Measurements from ENCODE around the gene CYGB.
A peak's percentile ranks its signal among the peaks of the same experiment; 100 is the strongest.
"Not testable (repeated sequence)": the region's sequence is repeated elsewhere in the genome, so short reads cannot be mapped to it uniquely, and the experiment has no call there.

Gene CYGB

DNA sequence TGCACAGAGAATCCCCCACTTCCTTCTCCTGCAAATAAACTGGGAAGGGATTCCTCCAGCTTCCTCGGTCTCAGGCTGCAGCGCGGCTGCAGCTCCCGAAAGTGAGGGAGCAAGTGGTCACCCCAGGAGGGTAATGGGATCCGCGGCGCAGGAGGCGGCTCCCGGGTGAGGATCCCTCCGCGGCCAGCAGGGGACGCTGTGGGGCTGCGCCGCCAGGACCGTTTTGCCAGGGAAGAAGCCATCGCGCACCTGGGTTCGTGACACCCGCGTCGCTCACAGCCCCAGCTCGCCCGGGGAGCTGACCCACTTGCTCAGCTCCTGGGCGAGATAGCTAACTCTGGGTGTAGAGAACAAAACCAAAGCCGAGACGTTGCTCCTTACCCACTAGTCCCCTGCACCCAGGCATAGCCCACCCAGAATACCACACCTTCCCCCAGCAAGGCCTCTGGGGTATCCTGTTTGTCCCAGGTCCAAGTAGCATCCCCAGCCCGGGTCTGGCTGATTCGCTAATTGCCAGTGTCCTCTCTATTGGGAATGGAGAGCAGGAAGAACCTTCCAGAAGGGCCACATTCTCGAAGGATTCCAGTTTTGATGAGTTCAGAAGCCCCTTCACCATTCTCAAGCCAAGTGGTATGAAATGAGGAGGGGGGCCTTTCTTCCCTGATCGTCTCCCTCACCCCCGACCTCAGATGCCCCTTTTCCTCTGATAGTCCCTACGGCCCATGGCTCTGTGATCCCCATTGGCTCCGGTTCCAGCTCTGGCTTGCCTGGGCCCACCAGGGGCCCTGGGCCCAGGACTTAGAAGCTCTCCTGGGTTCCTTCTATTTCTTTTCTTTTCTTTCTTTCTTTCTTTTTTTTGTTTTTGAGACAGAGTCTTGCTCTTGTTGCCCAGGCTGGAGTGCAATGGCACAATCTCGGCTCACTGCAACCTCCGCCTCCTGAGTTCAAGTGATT lies 14.1 kb downstream of the CYGB start:
- Mint-ChIP-seq H3K4me1 (peaks cover 22% of the 10 kb centered on the region), H3K4me3 (peak overlapping the region; percentile 44)
- peak; percentile 85 to 89 for DNase-seq (ENCODE audit: low spot score in 2 of 2)

DNA sequence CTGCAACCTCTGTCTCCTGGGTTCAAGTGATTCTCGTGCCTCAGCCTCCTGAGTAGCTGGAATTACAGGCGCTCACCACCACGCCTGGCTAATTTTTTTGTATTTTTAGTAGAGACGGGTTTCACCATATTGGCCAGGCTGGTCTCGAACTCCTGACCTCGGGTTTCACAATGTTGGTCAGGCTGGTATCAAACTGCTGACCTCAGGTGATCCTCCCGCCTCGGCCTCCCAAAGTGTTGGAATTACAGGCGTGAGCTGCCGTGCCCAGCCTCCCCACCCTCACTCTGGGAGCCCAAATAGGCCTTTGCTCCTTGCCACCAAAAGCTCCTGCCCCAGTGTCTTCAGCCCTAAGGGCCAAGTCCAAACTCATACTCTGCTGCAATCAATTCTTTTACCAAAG lies 15.8 kb downstream of the CYGB start:
- peaks cover 17% of the 10 kb centered on the region for H3K4me1 Mint-ChIP-seq
- not testable (repeated sequence) for H3K9me3 Mint-ChIP-seq; H3K27me3 Mint-ChIP-seq; H3K4me3 Mint-ChIP-seq; H3K27ac Mint-ChIP-seq; H3K36me3 Mint-ChIP-seq; DNase-seq (ENCODE audit: low spot score in 2 of 2); ATAC-seq (ENCODE audit: low read depth)

More for the DNA sequence above, 14.1 kb downstream of the CYGB start:
- peaks cover 7% of the 10 kb centered on the region for H3K27me3 Mint-ChIP-seq
- ATAC-seq (ENCODE audit: low read depth) = peak; percentile 53
- H3K9me3 Mint-ChIP-seq = no peaks in the 10 kb centered on the region
- no peak overlapping the region for H3K27ac Mint-ChIP-seq
- H3K36me3 Mint-ChIP-seq = no peaks in the 10 kb centered on the region

- H3K27ac Mint-ChIP-seq = no peak overlapping the region
Measured at GRCh38 chr17:76521262-76521661, 16.2 kb downstream of the CYGB start.

DNA sequence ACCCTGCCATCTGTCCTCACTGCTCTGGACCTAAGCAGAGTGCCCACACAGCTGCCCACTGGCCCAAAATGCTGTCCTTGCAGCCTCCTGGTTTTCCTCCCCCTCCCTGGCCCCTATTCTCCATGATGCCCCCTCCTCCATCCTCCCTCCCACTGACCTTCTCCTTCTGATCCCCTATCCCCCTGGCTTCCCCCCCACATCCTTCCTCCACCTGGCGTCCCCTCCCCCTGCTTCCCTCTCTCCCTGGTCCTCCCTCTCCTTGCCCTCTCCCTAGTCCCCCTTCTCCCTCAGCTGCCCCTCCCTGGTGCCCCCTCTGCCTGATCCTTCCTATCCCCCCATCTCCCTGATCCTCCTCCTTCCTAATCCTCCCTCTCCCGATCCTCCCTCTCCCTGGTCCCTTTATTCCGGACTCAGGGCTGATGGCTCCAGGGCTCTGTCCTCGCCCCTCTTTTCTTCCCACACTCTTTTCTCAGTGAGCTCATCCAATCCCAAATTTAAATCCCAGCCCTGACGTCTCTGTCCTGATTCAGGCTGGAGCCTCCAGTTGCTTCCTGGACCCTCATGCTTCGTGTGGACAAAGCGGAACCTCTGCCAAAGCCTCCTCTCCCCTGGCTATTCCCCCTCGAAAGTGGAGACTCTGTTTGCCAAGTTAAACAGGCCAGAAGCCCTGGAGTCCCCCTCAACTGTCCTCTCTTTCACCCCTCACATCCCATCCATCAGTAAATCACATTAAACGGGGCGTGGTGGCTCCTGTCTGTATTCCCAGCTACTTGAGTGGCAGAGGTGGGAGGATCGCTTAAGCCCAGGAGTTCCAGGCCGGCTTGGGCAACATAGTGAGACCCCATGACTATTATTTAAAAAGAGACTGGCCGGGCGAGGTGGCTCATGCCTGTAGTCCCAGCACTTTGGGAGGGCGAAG lies 18.2 kb downstream of the CYGB start:
- no peaks in the 10 kb centered on the region for H3K36me3 Mint-ChIP-seq
- no peak overlapping the region for H3K4me3 Mint-ChIP-seq

More at GRCh38 chr17:76521262-76521661, 16.2 kb downstream of the CYGB start:
- Mint-ChIP-seq H3K9me3 (no peaks in the 10 kb centered on the region), H3K27me3 (peaks cover 7% of the 10 kb centered on the region), H3K4me3 (no peak overlapping the region), H3K4me1 (peaks cover 17% of the 10 kb centered on the region), H3K36me3 (no peaks in the 10 kb centered on the region)
- DNase-seq (ENCODE audit: low spot score in 2 of 2) (no peak), ATAC-seq (ENCODE audit: low read depth) (no peak)

DNA sequence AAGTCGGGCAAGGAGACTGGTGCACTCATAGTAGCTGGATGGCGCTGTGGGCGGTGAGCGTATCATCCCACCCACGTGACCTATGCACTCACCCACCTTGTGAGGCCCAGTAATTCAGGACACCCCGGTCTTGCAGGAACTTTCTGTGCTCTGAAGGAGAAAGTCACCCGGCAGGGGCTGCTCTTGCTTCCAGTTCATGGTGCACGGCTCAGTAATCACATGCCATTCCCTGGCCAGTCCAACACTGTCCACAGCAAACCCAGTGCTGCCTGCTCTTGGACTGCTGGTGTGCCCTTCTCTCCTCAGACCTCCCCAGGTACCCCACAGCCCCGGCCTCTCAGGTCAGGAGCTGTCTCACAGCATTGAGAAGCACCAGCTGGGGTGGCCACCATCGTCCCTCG lies 19.9 kb downstream of the CYGB start:
- Mint-ChIP-seq H3K4me1 (peaks cover 13% of the 10 kb centered on the region), H3K27ac (no peak overlapping the region), H3K4me3 (no peak overlapping the region), H3K9me3 (no peaks in the 10 kb centered on the region), H3K27me3 (peaks cover 7% of the 10 kb centered on the region), H3K36me3 (no peaks in the 10 kb centered on the region)
- no peak for ATAC-seq (ENCODE audit: low read depth)
- no peak for DNase-seq (ENCODE audit: low spot score in 2 of 2)

More for the DNA sequence above, 18.2 kb downstream of the CYGB start:
- Mint-ChIP-seq H3K4me1 (peaks cover 19% of the 10 kb centered on the region), H3K9me3 (no peaks in the 10 kb centered on the region), H3K27me3 (peaks cover 7% of the 10 kb centered on the region), H3K27ac (no peak overlapping the region)
- ATAC-seq (ENCODE audit: low read depth) (no peak), DNase-seq (ENCODE audit: low spot score in 2 of 2) (no peak)

DNA sequence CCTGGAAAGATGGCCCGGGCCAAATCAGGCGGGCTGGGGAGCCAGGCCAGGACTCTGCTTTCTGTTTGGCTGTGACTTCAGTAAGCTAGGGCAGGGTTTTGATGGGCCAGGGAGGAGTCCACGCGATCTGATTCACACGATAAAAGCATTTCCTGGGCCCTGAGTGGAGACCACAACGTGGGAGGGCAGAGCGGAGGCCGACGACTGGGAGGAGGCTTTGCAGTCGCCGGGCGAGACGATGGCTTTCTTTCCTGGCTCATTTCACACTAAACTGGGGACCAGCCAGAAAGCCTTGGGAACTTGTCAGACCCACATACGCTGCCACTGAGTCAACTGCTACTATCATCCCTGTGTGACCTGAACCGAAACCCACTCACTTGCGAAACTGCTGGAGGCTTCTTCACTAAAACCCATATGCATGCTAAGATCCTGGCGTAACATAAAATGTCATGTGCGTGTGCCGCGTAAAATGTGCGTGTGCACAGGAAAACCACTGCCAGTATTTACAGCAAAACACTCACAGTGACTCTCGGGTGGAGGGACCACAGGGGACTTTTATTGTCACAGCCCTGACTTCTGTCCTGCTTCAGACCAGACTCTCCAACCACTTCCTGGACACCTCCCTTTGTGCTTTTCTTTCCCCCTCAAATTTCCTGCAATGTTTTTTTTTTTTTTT lies 22.1 kb downstream of the CYGB start:
- Mint-ChIP-seq H3K36me3 (no peaks in the 10 kb centered on the region), H3K4me1 (peaks cover 13% of the 10 kb centered on the region), H3K27me3 (peaks cover 3% of the 10 kb centered on the region), H3K4me3 (peak overlapping the region; percentile 60), H3K9me3 (no peaks in the 10 kb centered on the region), H3K27ac (peak overlapping the region; percentile 96)
- ATAC-seq (ENCODE audit: low read depth) (peak; percentile 85), DNase-seq (ENCODE audit: low spot score in 2 of 2) (peak in 1 of 2 donors; percentile 54)

GRCh38 chr17:76514355-76514754 lies 23.2 kb downstream of the CYGB start:
- not testable (repeated sequence) for DNase-seq (ENCODE audit: low spot score in 2 of 2); H3K36me3 Mint-ChIP-seq; H3K9me3 Mint-ChIP-seq; ATAC-seq (ENCODE audit: low read depth); H3K27me3 Mint-ChIP-seq
- H3K4me3 Mint-ChIP-seq = peak overlapping the region; percentile 51
- peaks cover 13% of the 10 kb centered on the region for H3K4me1 Mint-ChIP-seq
- peak overlapping the region; percentile 96 for H3K27ac Mint-ChIP-seq

GRCh38 chr17:76513306-76513692 lies 24.2 kb downstream of the CYGB start:
- Mint-ChIP-seq H3K9me3 (no peaks in the 10 kb centered on the region), H3K4me1 (peaks cover 10% of the 10 kb centered on the region), H3K27ac (peak overlapping the region; percentile 96), H3K27me3 (no peaks in the 10 kb centered on the region), H3K36me3 (no peaks in the 10 kb centered on the region), H3K4me3 (no peak overlapping the region)
- DNase-seq (ENCODE audit: low spot score in 2 of 2) = no peak
- no peak for ATAC-seq (ENCODE audit: low read depth)

GRCh38 chr17:76512366-76513305 lies 24.9 kb downstream of the CYGB start:
- DNase-seq (ENCODE audit: low spot score in 2 of 2) (no peak), ATAC-seq (ENCODE audit: low read depth) (no peak)
- Mint-ChIP-seq H3K36me3 (no peaks in the 10 kb centered on the region), H3K4me3 (no peak overlapping the region), H3K9me3 (no peaks in the 10 kb centered on the region), H3K27ac (peak overlapping the region; percentile 96), H3K27me3 (peaks cover 2% of the 10 kb centered on the region), H3K4me1 (peaks cover 10% of the 10 kb centered on the region)

DNA sequence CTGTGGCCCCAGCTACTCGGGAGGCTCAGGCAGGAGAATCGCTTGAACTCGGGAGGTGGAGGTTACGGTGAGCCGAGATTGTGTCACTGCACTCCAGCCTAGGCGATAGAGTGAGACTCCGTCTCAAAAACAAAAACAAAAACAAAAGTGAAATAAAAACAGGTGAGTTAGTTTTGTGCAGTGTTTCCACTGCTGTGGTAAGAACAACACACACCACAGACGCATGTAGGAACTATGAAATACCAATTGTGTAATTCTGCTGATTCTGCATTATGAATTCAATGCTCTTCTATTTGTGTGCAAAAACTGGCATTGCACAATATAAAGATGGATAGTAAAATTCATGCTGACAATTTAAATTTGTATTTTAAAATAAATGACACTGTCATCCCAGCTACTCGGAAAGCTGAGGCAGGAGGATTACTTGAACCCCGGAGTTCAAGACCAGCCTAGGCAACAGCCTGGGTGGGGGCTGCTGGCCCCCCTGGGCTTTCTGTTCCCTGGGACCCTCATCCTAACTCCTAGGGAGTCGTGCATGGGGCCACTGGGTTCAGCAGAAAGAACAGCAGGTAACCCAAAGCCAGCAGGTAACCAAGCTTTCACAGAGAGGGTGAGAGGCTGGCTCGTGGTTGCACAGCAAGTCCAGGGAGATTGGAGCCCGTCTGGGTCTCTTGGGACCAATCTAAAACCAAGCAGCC lies 25.7 kb downstream of the CYGB start:
- DNase-seq (ENCODE audit: low spot score in 2 of 2) (no peak), ATAC-seq (ENCODE audit: low read depth) (no peak)
- Mint-ChIP-seq H3K36me3 (no peaks in the 10 kb centered on the region), H3K27me3 (peaks cover 2% of the 10 kb centered on the region), H3K27ac (no peak overlapping the region), H3K4me3 (no peak overlapping the region), H3K9me3 (no peaks in the 10 kb centered on the region), H3K4me1 (peaks cover 10% of the 10 kb centered on the region)

DNA sequence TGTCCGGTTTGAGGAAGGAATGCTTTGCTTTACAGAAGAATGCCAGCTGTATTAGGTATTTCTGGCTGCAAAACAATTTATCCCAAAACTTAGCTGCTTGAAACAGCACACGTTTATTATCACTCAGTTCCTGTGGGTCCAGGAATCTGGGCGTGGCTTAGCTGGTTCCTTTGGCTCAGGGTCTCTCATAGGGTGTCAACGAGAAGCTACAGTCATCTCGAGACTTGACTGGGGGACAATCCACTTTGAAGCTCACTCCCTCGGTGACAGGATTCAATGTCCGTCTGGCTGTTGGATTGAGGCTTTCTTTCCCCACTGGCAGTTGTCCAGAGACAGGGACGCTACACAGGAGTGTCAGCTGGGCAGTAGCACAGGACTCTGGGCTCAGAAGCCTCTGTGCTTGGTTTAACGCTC lies 26.7 kb downstream of the CYGB start:
- Mint-ChIP-seq H3K4me3 (no peak overlapping the region), H3K27me3 (peaks cover 2% of the 10 kb centered on the region), H3K27ac (no peak overlapping the region), H3K4me1 (peaks cover 15% of the 10 kb centered on the region), H3K36me3 (no peaks in the 10 kb centered on the region), H3K9me3 (no peaks in the 10 kb centered on the region)
- no peak for ATAC-seq (ENCODE audit: low read depth)
- DNase-seq (ENCODE audit: low spot score in 2 of 2) = no peak

DNA sequence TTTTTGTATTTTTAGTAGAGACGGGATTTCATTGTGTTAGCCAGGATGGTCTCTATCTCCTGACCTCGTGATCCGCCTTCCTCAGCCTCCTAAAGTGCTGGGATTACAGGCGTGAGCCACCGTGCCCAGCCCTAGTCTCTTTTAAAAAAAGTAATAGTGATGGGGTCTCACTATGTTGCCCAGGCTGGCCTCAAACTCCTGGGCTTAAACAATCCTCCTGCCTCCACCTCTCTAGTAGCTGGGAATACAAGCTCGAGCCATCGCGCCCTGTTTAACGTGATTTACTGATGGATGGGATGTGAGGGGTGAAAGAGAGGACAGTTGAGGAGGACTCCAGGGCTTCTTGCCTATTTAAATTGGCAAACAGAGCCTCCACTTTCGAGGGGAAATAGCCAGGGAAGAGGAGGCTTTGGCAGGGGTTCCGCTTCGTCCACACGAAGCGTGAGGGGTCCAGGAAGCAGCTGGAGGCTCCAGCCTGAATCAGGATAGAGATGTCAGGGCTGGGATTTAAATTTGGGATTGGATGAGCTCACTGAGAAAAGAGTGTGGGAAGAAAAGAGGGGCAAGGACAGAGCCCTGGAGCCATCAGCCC lies 28.9 kb downstream of the CYGB start:
- not testable (repeated sequence) for H3K36me3 Mint-ChIP-seq

More for the DNA sequence above, 28.9 kb downstream of the CYGB start:
- H3K27me3 Mint-ChIP-seq; H3K27ac Mint-ChIP-seq; H3K4me3 Mint-ChIP-seq; ATAC-seq (ENCODE audit: low read depth); H3K9me3 Mint-ChIP-seq; H3K4me1 Mint-ChIP-seq; DNase-seq (ENCODE audit: low spot score in 2 of 2): not testable (repeated sequence)

All from memory B cell (primary cell).